ENCODE measurements around the gene GPR87. TPM values are rescaled to one million over a fixed set of nuclear protein-coding genes. Genes with fewer than 3 reads are reported as not detected.

The GPR87 gene
- total RNA-seq, 1 donor from 2014 or later, result not detected

DNA sequence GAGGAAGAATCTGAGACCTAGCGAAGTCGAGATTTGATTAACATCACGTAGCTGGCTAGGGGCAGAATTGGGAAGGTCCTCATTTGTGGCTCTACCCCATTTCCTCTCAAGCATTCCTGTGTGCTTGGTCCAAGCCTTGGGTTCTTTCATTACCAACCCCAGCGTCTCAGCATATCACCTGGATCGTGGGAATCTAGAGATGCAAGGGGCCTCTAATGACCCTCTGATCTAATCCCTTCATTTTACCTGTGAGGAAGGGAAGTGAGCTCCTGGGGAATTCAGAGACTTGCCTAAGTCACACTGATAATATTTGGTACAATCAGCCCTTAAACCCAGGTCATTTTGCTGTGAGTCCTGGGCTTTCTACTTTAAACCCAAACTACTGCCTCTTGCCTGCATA, 2.0 kb downstream of the GPR87 start:
- no peak overlapping the region for H3K27ac Mint-ChIP-seq (ENCODE audit: unreplicated experiment)
- peaks cover 1% of the 10 kb centered on the region for H3K4me1 Mint-ChIP-seq (ENCODE audit: low read depth, unreplicated experiment)
- H3K36me3 Mint-ChIP-seq (ENCODE audit: unreplicated experiment), result no peaks in the 10 kb centered on the region
- H3K4me3 Mint-ChIP-seq (ENCODE audit: unreplicated experiment), result no peak overlapping the region
- H3K27me3 Mint-ChIP-seq (ENCODE audit: unreplicated experiment), result peaks cover under 1% of the 10 kb centered on the region
- no peak for DNase-seq
- H3K9me3 Mint-ChIP-seq (ENCODE audit: unreplicated experiment), result no peaks in the 10 kb centered on the region
- TF ChIP-seq, protein P1, sequence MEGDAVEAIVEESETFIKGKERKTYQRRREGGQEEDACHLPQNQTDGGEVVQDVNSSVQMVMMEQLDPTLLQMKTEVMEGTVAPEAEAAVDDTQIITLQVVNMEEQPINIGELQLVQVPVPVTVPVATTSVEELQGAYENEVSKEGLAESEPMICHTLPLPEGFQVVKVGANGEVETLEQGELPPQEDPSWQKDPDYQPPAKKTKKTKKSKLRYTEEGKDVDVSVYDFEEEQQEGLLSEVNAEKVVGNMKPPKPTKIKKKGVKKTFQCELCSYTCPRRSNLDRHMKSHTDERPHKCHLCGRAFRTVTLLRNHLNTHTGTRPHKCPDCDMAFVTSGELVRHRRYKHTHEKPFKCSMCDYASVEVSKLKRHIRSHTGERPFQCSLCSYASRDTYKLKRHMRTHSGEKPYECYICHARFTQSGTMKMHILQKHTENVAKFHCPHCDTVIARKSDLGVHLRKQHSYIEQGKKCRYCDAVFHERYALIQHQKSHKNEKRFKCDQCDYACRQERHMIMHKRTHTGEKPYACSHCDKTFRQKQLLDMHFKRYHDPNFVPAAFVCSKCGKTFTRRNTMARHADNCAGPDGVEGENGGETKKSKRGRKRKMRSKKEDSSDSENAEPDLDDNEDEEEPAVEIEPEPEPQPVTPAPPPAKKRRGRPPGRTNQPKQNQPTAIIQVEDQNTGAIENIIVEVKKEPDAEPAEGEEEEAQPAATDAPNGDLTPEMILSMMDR (IDR thresholded peaks at IDR 0.05; ENCODE audit: partially characterized antibody, unreplicated experiment), result no peak

GRCh38 chr3:151314137-151314536, 2.5 kb downstream of the GPR87 start:
- no peak overlapping the region for H3K27ac Mint-ChIP-seq (ENCODE audit: unreplicated experiment)
- H3K4me1 Mint-ChIP-seq (ENCODE audit: low read depth, unreplicated experiment), result peaks cover 1% of the 10 kb centered on the region
- H3K4me3 Mint-ChIP-seq (ENCODE audit: unreplicated experiment), result no peak overlapping the region
- H3K36me3 Mint-ChIP-seq (ENCODE audit: unreplicated experiment), result no peaks in the 10 kb centered on the region
- no peaks in the 10 kb centered on the region for H3K9me3 Mint-ChIP-seq (ENCODE audit: unreplicated experiment)
- TF ChIP-seq, protein P1 (IDR thresholded peaks at IDR 0.05; ENCODE audit: partially characterized antibody, unreplicated experiment), result no peak
- no peak for DNase-seq
- H3K27me3 Mint-ChIP-seq (ENCODE audit: unreplicated experiment), result no peaks in the 10 kb centered on the region

DNA sequence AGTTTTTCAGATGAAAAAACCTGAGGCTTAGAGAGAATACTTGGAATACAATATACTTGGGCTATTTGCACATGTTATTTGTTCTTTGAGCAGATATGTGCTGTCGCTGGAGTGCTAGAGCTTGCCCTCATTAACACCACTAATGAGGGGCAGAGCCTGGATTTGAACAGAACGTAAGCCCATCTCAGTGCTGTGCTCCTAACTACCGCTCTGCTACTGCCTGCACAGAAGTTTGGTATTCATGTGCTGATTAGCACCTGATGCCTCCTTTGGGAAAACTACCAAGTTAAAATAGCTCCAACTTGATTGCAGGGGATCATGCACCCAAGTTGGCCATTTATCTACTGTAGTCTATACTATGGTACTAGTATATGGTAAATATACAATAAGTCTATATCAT, 3.6 kb downstream of the GPR87 start:
- no peak overlapping the region for H3K4me3 Mint-ChIP-seq (ENCODE audit: unreplicated experiment)
- H3K36me3 Mint-ChIP-seq (ENCODE audit: unreplicated experiment), result no peaks in the 10 kb centered on the region
- TF ChIP-seq, protein P1 (IDR thresholded peaks at IDR 0.05; ENCODE audit: partially characterized antibody, unreplicated experiment), result no peak
- no peak for DNase-seq
- no peaks in the 10 kb centered on the region for H3K27me3 Mint-ChIP-seq (ENCODE audit: unreplicated experiment)
- H3K4me1 Mint-ChIP-seq (ENCODE audit: low read depth, unreplicated experiment), result peaks cover 1% of the 10 kb centered on the region
- H3K27ac Mint-ChIP-seq (ENCODE audit: unreplicated experiment), result no peak overlapping the region
- no peaks in the 10 kb centered on the region for H3K9me3 Mint-ChIP-seq (ENCODE audit: unreplicated experiment)

- DNase-seq, result no peak
- TF ChIP-seq, protein P1 (IDR thresholded peaks at IDR 0.05; ENCODE audit: partially characterized antibody, unreplicated experiment), result no peak
- peaks cover 1% of the 10 kb centered on the region for H3K4me1 Mint-ChIP-seq (ENCODE audit: low read depth, unreplicated experiment)
- no peaks in the 10 kb centered on the region for H3K36me3 Mint-ChIP-seq (ENCODE audit: unreplicated experiment)
- no peaks in the 10 kb centered on the region for H3K9me3 Mint-ChIP-seq (ENCODE audit: unreplicated experiment)
- no peaks in the 10 kb centered on the region for H3K27me3 Mint-ChIP-seq (ENCODE audit: unreplicated experiment)
- H3K27ac Mint-ChIP-seq (ENCODE audit: unreplicated experiment), result no peak overlapping the region
- no peak overlapping the region for H3K4me3 Mint-ChIP-seq (ENCODE audit: unreplicated experiment)
Measured at GRCh38 chr3:151309566-151309965, 7.1 kb downstream of the GPR87 start.

DNA sequence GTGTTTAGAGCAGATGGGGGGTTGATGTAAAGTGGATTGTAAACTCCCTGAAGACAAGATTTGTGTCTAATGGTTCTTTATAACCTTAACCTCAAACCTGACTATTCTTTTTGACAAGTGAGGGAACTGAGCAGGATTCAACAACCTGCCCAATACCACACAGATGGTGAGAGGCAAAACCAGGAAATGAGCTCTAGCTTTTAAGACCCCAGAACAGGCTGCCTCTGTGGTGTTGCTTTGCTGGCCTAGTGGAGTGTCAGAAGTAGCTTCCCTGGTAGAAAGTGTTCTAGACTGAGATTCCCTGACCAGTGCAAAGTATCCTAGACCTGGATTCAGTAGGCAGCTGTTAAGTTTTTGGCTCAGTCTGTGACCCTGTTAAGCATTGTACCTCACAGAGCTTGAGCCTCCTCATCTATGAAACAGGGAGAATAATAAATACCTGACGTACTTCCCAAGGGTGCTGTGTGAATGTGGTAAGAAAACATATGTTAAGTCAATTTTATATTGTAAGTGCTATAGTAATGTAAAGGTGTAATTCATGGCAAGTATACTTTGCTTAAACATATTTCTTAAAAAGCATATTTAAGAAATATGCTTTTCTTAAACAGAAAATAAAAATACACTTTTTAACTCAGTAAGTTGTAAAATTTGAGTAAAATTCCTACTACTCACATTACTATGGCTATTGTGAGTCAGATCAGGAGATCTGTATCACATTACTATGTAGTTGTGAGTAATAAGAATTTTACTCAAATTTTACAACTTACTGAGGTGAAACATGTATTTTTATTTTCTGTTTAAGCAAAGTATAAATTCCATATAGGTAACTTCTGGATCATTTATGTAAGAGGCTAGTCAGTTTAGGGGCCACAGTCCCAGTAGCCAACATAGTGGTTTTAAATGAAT, 8.8 kb downstream of the GPR87 start:
- Mint-ChIP-seq H3K27ac (ENCODE audit: unreplicated experiment) (no peak overlapping the region), H3K4me3 (ENCODE audit: unreplicated experiment) (no peak overlapping the region), H3K4me1 (ENCODE audit: low read depth, unreplicated experiment) (no peaks in the 10 kb centered on the region), H3K36me3 (ENCODE audit: unreplicated experiment) (no peaks in the 10 kb centered on the region), H3K27me3 (ENCODE audit: unreplicated experiment) (no peaks in the 10 kb centered on the region), H3K9me3 (ENCODE audit: unreplicated experiment) (no peaks in the 10 kb centered on the region)
- no peak for DNase-seq
- TF ChIP-seq, protein P1 (IDR thresholded peaks at IDR 0.05; ENCODE audit: partially characterized antibody, unreplicated experiment), result no peak
